ENCODE measurements around the gene GTPBP6.

GTPBP6 gene

GRCh38 chrX:323721-324628, 5.4 kb upstream of the GTPBP6 start:
- Mint-ChIP-seq H3K4me1 (peaks cover 11% of the 10 kb centered on the region), H3K9me3 (no peaks in the 10 kb centered on the region), H3K27me3 (ENCODE audit: low read depth) (peaks cover 21% of the 10 kb centered on the region), H3K4me3 (peak overlapping the region in 1 of 3 experiments; percentile 7), H3K36me3 (ENCODE audit: low read depth) (no peaks in the 10 kb centered on the region), H3K27ac (no peak overlapping the region)
- peak; percentile 18 to 40 (median 20) for TF ChIP-seq CTCF (IDR thresholded peaks at IDR 0.05; ENCODE audit: unreplicated experiment in 3 of 3)

GRCh38 chrX:320126-320783, 1.7 kb upstream of the GTPBP6 start:
- peaks cover 16% of the 10 kb centered on the region for H3K27me3 Mint-ChIP-seq (ENCODE audit: low read depth)
- H3K4me3 Mint-ChIP-seq: peak overlapping the region; percentile 89 to 95 (median 93)
- no peaks in the 10 kb centered on the region for H3K36me3 Mint-ChIP-seq (ENCODE audit: low read depth)
- no peak for TF ChIP-seq CTCF (IDR thresholded peaks at IDR 0.05; ENCODE audit: unreplicated experiment in 3 of 3)
- H3K4me1 Mint-ChIP-seq: peaks cover 11% of the 10 kb centered on the region
- no peaks in the 10 kb centered on the region for H3K9me3 Mint-ChIP-seq
- peak overlapping the region in 2 of 3 experiments; percentile 15 to 35 for H3K27ac Mint-ChIP-seq

- Mint-ChIP-seq H3K27ac (no peak overlapping the region), H3K27me3 (ENCODE audit: low read depth) (peaks cover 10% of the 10 kb centered on the region), H3K36me3 (ENCODE audit: low read depth) (peaks cover 3% of the 10 kb centered on the region), H3K4me1 (peaks cover 11% of the 10 kb centered on the region), H3K9me3 (no peaks in the 10 kb centered on the region), H3K4me3 (peak overlapping the region; percentile 89 to 95 (median 93))
- TF ChIP-seq CTCF (IDR thresholded peaks at IDR 0.05; ENCODE audit: unreplicated experiment in 3 of 3): no peak
Observed at GRCh38 chrX:319579-320125, 1.1 kb upstream of the GTPBP6 start.

- H3K27ac Mint-ChIP-seq: peak overlapping the region; percentile 91 to 99 (median 99)
- peaks cover 7% of the 10 kb centered on the region for H3K4me1 Mint-ChIP-seq
- peaks cover 2% of the 10 kb centered on the region for H3K27me3 Mint-ChIP-seq (ENCODE audit: low read depth)
- no peaks in the 10 kb centered on the region for H3K9me3 Mint-ChIP-seq
- H3K4me3 Mint-ChIP-seq: peak overlapping the region; percentile 91 to 92 (median 91)
- peaks cover 12% of the 10 kb centered on the region for H3K36me3 Mint-ChIP-seq (ENCODE audit: low read depth)
- no peak for TF ChIP-seq CTCF (IDR thresholded peaks at IDR 0.05; ENCODE audit: unreplicated experiment in 3 of 3)
Observed at GRCh38 chrX:318068-318738, 393 bp downstream of the GTPBP6 start.

GRCh38 chrX:317424-318067, 1.1 kb downstream of the GTPBP6 start:
- H3K36me3 Mint-ChIP-seq (ENCODE audit: low read depth): peaks cover 16% of the 10 kb centered on the region
- no peak for TF ChIP-seq CTCF (IDR thresholded peaks at IDR 0.05; ENCODE audit: unreplicated experiment in 3 of 3)
- no peaks in the 10 kb centered on the region for H3K9me3 Mint-ChIP-seq
- peak overlapping the region; percentile 91 to 92 (median 91) for H3K4me3 Mint-ChIP-seq
- H3K4me1 Mint-ChIP-seq: peaks cover 5% of the 10 kb centered on the region
- peak overlapping the region; percentile 91 to 99 (median 99) for H3K27ac Mint-ChIP-seq
- no peaks in the 10 kb centered on the region for H3K27me3 Mint-ChIP-seq (ENCODE audit: low read depth)
